ENCODE measurements around the gene MMGT1. TPM values are rescaled to one million over a fixed set of nuclear protein-coding genes. Genes with fewer than 3 reads are reported as not detected.

The MMGT1 gene
- total and polyA plus RNA-seq, 12 donors, result 1.4 to 23.5 (median 13.2) TPM

- intact Hi-C loops (cut with DNase I), result no loop called here
- WGBS, 4 donors, result 43 to 81% (median 61%) methylated on average over 1 of the region's 1 CpG
- no peaks in the 10 kb centered on the region for H3K36me3 ChIP-seq (replicated peaks in 1 of 2)
These were observed 9.1 kb upstream of the MMGT1 start for GRCh38 chrX:135982860-135983259.

GRCh38 chrX:135981668-135982067, 7.9 kb upstream of the MMGT1 start:
- no peak overlapping the region for H3K27ac ChIP-seq
- no peaks in the 10 kb centered on the region for H3K4me1 ChIP-seq (replicated peaks in 1 of 2)
- DNase-seq, result no peak
- no peaks in the 10 kb centered on the region for H3K36me3 ChIP-seq (replicated peaks in 1 of 2)
- H3K27me3 ChIP-seq, result no peaks in the 10 kb centered on the region
- H3K4me3 ChIP-seq, result no peak overlapping the region
- no peaks in the 10 kb centered on the region for H3K9me3 ChIP-seq (replicated peaks in 1 of 3)
- TF ChIP-seq CTCF (IDR thresholded peaks at IDR 0.05) (no peak), POLR2A (IDR thresholded peaks at IDR 0.05) (no peak)
- intact Hi-C loops (cut with DNase I), result no loop called here

More at GRCh38 chrX:135982860-135983259, 9.1 kb upstream of the MMGT1 start:
- no peak for DNase-seq
- no peaks in the 10 kb centered on the region for H3K27me3 ChIP-seq
- no peaks in the 10 kb centered on the region for H3K9me3 ChIP-seq (replicated peaks in 1 of 3)
- H3K4me1 ChIP-seq (replicated peaks in 1 of 2), result no peaks in the 10 kb centered on the region
- H3K27ac ChIP-seq, result no peak overlapping the region
- no peak overlapping the region for H3K4me3 ChIP-seq
- TF ChIP-seq POLR2A (IDR thresholded peaks at IDR 0.05) (no peak), CTCF (IDR thresholded peaks at IDR 0.05) (no peak)

- Histone ChIP-seq H3K36me3 (replicated peaks in 1 of 2) (no peaks in the 10 kb centered on the region), H3K27ac (no peak overlapping the region), H3K9me3 (replicated peaks in 1 of 3) (no peaks in the 10 kb centered on the region), H3K4me1 (replicated peaks in 1 of 2) (no peaks in the 10 kb centered on the region), H3K4me3 (no peak overlapping the region), H3K27me3 (no peaks in the 10 kb centered on the region)
- no peak for TF ChIP-seq CTCF (IDR thresholded peaks at IDR 0.05)
- TF ChIP-seq POLR2A (IDR thresholded peaks at IDR 0.05), result no peak
- WGBS, 4 donors, result 54 to 64% (median 60%) methylated on average over 5 of the region's 5 CpGs
- no peak for DNase-seq
- intact Hi-C loops (cut with DNase I), result no loop called here
These were observed 7.2 kb upstream of the MMGT1 start for GRCh38 chrX:135981010-135981409.

- no peak overlapping the region for H3K27ac ChIP-seq
- intact Hi-C loops (cut with DNase I), result no loop called here
- 69 to 87% (median 82%) methylated on average over 4 of the region's 4 CpGs for WGBS, 4 donors
- H3K36me3 ChIP-seq (replicated peaks in 1 of 2), result no peaks in the 10 kb centered on the region
- H3K4me3 ChIP-seq, result no peak overlapping the region
- peaks cover 0 to 3% of the 10 kb centered on the region in 2 donors for H3K4me1 ChIP-seq (replicated peaks in 1 of 2)
- no peaks in the 10 kb centered on the region for H3K27me3 ChIP-seq
- no peaks in the 10 kb centered on the region for H3K9me3 ChIP-seq (replicated peaks in 1 of 3)
- no peak for DNase-seq
- TF ChIP-seq POLR2A (IDR thresholded peaks at IDR 0.05) (no peak), CTCF (IDR thresholded peaks at IDR 0.05) (no peak)
These were observed 3.8 kb upstream of the MMGT1 start for GRCh38 chrX:135977611-135978010.
